Stimulated activated CD4-positive, alpha-beta T cell treated with anti-CD3 and anti-CD28 coated beads, Interleukin-12 subunit alpha, Interleukin-12 subunit beta, amount 100 ng/mL, for 4 hours (primary cell): Measurements from ENCODE around the gene RERE.
"Not testable (repeated sequence)": the region's sequence is repeated elsewhere in the genome, so short reads cannot be mapped to it uniquely, and the experiment has no call there.

Experiments used
- DNase-seq: peaks from one replicate; pipeline ENCODE4 v3.0.0-alpha.2; 2020

Gene RERE

DNA sequence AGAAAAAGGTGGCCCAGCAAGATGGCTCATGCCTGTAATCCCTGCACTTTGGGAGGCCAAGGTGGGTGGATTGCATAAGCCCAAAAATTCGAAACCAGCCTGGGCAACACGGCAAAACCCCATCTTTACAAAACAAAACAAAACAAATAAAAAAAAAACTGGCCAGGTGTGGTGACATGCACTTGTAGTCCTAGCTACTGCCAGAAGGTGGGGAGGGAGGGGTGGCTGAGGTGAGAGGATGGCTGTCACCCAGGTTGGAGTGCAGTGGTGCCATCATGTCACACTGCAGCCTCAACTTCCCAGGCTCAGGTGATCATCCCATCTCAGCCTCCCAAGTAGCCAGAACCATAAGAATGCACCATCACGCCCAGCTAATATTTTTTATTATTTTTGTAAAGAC lies 22.8 kb downstream of the RERE start:
- DNase-seq, result no peak

DNA sequence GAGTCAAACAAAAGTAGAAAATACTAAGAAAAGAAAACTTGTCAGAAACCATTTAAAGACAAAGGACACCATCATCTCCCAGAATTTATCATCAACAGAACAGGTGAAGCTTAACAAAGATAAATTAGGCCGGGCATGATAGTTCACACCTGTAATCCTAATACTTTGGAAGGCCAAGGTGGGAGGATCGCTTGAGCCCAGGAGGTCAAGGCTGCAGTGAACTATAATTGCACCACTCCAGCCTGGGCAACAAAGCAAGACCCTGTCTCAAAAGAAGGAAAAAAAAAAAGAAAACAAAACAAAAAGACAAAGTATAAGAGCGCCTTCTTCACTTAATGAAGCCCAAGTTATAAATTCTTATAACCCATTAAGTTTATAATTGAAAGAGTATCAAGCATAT lies 25.6 kb downstream of the RERE start:
- DNase-seq, result no peak

DNA sequence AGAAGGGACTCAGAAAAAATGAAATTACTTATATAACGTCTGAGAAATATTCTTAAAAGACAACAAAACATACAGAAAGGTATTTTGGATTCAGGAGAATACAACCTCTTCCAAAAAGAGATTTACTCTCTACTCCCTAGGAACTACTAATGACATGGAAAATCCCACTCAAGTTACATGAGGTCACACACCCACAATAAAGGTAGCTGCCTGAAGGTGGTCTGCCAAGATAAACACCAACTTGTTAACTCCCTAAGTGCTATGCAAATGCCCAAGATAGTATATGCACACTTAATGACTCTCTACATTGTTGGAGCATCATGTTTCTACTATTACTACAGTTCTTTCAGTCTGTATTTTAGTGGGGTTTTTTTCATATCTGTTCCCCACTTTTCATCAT lies 26.5 kb downstream of the RERE start:
- DNase-seq, result no peak

DNA sequence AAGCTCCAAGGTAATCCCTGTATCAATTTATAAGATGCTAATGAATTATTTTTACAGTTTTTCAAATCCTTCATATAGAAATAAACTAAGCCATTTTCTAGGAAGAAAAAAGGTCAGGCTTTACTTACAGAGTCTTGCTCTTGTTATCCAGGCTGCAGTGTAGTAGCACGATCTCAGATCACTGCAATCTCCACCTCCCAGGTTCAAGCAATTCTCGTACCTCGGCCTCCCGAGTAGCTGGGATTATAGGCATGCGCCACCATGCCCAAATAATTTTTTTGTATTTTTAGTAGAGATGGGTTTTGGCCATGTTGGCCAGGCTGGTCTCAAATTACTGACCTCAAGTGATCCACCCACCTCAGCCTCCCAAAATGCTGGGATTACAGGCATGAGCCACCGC lies 27.0 kb downstream of the RERE start:
- no peak for DNase-seq

DNA sequence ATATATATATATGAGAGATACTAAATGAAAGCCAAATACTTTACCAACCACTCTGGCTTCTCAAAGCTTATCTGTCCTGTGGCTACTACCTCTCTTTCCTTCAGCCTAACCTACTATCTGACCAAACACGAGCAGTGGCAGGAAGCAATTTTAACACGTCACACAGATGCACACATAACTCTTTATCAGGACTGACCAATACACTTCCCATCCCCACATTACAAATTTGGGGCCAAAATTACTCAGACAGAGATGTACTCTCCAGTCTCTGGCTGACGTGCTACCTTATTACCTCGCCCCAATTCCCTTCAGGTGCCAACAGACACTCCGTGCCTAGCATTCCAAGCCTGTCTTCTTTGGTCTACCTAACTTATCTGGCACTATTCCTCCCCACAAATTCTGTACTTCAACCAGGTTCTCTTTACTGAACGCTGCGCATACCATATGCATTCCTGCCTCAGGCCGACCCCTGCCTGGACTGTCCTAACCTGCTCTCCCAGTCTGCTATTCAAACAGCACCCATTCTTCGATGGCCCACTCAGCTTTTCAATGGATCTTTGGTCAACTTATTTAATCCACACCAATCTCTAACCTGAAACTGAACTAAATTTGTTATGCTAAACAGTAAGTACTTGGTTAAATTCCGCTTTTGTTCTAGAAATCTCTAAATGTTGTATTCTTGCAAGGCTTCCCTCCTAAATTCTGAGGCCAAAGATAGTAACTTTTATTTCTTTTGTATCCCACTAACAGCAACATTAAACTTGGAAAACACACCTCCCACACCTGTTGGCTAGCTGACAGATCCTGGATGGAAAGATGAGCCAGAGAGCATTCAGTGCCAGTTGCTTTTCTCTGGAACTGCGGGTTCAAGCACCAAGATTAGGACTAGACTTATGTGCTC lies 27.9 kb downstream of the RERE start:
- no peak for DNase-seq

DNA sequence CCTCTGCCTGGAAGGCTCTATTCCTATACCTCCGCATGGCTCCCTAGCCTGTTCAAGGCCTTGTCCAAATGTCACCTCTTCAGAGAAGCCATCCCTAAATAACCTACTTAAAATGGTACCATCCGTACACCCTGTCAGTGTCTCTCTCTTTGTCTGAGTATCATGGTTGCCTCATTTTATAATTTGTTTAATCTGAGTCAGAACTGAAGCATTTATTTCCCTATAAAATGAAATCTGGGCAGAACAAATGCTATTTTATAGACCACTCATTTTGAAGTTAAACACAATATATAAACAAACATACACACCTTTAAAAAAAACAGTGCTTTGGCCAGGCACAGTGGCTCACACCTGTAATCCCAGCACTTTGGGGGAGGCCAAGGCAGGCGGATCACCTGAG lies 30.2 kb downstream of the RERE start:
- no peak for DNase-seq

DNA sequence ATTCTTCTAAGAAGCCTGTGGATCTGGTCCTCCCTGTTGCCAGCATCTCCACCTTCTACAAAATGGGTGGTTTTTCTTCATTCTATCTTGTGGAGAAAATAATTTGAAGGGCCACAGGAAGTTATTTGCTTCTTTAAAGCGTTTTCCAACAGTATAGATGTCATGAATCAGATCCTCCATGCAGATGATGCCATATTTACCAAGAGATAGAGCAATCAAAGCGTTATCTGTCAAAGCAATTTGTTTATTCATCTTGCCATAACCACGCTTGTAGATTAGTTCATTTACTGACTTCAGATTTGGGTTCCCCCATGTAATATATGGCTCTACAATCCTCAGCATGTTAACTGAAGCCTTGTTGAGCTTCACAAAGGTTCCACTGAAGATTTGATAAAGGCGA lies 31.2 kb downstream of the RERE start:
- DNase-seq, result not testable (repeated sequence)

DNA sequence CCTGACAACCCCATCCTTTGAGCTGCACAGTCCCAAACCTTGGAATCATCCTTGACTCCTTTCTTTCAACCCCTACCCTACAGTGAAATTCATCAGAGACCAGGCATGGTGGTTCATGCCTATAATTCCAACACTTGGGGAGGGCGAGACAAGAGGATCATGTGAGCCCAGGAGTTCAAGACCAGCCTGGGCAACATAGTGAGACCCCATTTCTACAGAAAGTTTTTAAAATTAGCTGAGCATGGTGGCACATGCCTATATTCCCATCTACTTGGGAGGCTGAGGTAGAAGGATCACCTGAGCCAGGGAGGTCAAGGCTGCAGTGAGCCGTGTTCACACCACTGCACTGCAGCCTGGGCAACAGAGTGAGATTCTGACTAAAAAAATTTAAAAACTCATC lies 34.5 kb downstream of the RERE start:
- DNase-seq, result no peak

DNA sequence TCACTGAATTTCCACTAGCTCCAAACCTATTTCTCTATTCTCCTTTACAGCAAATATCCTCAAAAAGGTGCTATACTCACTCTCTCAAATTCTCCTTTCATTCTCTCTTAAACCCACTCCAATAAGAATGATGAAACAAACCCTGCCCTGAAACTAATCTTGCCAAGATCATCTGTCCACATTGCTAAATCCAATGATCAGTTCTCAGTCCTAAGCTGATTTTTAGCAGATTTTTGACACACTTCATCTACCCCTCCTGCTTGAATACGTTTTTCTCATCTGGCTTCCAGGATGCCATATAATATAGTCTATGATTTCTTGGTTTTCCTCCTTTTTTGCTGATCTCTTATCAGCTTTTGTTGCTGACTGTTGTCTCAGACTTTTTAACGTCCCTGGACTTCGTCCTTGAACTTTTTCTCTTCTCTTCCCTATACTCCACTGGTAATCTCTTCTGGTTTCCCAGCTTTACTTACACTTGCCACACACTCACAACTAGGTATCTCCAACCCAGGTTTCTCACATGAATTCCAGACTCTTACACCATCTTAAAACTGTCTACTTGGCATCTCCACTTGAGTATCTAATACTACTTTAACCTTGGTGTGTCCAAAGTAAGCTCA lies 35.3 kb downstream of the RERE start:
- no peak for DNase-seq

DNA sequence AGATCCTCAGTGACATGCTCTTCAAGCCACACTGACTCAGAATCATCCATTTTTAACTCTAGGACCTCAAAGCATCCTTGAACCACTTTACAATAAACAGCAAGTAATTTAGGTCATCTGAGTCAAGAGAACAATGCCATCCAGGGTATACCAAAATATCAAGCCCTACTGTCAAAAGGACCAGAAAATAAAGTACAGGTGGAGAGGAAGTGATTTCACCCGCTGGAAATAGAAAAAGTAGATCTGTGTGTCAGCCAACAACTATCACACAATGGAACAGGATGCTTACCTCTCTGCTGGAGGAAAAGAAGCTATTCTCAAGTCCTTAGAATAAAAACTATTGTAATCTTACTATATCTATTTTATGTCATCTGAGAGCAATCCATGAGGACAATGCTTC lies 37.0 kb downstream of the RERE start:
- DNase-seq, result no peak

DNA sequence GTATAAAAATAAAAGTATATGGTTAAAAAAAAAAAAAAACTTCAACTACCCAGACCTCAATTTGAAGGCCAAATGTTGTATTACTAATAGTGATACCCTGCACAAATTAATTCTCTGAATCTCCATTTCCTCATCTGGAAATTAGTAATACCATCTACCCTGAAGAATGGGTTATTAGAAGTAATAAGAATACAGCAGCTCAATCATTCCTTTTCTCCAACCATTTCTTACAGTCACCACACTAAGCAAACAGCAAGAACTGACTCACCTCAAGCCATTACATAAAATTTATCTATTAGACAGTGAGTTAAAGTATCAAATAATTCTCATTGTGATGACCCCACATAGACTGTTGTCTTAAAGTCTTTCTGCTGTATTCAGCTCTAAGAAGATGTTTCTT lies 39.6 kb downstream of the RERE start:
- DNase-seq, result no peak

DNA sequence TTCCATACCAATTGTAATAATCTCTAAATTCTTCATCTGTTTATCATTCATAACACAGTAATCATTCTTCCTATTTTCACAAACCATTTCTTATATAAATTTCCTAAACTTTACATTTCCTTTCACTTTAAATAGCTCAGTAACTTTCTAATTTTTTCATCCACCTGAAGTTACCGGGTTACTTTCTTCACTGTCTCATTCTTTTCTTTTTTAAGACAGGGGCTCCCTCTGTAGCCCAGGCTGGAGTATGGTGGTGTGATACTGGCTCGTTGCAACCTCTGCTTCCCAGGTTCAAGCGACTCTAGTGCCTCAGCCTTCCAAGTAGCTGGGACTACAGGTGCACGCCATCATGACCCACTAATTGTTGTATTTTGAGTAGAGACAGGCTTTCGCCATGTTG lies 41.3 kb downstream of the RERE start:
- no peak for DNase-seq

DNA sequence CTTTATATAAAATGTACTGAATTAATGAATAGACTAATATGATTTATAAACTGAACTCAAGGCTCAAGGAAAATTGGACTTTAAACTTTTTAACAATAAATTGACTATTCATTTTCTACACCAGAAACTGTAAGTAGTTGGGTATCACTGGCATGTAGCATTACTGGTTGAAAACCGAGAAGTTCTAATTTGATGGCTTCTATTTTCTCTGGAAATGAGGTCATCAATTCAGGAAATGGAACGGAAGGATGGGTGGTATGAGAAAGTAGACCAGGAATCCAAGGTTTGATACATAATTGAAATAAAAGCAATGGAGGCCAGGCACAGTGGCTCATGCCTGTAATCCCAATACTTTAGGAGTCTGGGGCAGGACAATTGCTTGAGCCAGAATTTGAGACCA lies 50.4 kb downstream of the RERE start:
- DNase-seq, result no peak

DNA sequence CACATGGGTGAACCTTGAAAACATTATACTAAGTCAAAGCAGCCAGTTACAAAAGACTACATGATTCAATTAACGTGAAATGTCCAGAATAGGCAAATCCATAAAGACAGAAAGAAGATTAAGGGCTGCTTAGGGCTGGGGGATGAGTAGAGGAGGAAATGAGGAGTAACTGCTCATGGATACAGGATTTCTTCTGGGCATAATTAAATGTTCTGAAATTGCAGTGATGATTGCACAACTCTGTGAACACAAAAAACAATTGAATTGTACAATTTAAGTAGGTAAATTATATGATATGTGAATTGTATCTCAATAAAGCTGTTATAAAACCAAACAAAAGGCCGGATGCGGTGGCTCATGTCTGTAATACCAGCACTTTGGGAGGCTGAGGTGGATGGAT lies 52.2 kb downstream of the RERE start:
- no peak for DNase-seq

DNA sequence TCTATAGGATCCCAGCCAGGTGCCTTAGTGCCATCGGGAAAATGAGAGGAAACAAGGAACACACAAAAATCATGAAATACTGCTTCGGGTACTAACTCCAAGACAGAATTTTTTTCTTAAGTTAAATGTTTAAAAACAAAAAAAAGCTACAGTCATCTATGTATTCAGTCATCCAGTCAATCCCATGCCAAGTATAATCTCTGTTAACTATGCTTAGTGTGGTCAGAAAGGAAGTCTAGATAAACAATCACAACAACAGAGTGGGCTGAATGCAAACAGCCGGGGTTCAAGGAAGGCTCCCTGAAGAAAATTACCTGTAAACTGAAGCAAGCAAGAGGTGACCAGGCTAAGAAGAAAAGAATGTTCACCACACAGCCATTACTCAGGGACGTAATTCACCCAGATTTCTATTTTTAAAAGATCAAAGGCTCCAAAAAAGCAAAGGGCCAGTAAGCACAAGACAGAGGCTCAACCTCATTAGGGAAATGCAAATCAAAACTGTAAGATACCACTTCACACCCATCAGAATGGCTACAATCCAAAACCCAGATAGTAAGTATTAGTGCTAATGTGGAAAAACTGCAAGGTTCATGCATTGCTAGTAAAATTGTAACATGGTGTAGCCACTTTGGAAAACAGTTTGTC lies 53.0 kb downstream of the RERE start:
- no peak for DNase-seq

DNA sequence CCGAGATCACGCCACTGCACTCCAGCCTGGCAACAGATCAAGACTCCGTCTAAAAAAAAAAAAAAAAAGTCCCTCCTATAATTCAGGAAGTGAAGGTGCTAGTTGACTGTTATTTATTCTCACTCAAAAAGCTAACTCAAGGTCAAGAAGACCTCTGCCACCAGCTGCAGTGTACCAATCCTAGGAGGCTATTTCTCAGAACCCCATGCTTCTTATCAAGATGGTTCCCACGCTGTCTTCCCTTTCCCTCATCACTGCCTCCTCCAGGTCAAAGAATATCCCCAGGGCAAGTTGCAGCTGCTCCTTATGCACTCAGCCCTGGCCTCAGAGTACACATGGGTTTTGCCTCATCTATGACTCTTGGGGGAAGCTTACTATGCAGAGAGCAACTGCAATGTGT lies 53.6 kb downstream of the RERE start:
- no peak for DNase-seq

DNA sequence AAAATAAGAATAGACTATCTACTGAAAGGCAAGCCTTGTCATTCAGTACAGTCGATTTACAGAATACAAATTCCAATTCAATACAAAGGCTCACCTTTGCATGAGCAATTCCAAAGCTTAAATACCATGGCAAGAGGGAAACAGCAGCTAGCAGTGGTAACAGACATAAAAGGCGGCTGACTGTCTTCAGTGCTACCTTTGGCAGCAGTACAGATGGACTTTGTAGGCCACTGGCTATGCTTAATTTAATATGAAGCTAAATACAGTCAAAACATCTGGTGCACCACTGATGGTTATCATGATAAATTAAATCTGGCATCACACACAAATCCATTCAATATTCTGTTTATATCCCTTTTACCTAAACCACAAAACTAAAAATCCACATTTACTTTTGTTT lies 62.4 kb downstream of the RERE start:
- no peak for DNase-seq

DNA sequence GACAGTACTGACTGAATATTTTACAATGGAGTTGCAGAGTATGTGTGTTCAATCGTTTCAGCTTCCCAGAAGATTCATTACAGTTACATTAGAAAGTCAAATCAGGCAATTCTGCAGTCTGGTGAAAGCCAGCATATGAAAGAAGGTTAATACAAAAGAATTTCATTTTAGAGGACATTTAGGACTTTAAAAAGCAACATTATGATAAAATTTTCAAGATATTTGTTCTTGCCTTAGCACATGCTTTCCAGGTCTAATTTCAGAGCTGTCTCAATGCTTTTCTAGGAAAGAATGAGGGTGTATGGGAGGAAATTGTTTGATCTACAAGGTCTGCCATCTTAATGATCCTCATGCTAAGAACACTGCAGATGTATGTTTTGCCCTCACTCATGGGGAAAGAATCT lies 63.2 kb downstream of the RERE start:
- DNase-seq, result no peak

DNA sequence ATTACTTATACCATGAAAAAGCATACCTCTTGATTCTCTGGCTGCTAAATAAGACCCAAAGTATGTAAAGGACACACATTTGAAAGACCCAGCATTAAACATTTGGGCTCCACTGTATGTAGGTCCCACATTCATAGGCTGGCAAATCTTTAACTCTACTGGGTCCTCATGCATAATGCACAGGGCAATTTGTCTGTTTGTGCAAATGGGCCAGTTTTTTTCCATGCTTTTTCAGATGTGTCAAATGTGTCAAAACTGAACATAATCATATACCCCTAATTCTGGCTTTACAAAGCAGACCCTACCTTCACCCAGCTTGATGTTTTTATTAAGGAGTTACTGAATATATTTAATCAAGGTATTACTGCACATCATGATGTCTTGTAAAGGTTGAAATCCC lies 63.7 kb downstream of the RERE start:
- DNase-seq, result no peak

DNA sequence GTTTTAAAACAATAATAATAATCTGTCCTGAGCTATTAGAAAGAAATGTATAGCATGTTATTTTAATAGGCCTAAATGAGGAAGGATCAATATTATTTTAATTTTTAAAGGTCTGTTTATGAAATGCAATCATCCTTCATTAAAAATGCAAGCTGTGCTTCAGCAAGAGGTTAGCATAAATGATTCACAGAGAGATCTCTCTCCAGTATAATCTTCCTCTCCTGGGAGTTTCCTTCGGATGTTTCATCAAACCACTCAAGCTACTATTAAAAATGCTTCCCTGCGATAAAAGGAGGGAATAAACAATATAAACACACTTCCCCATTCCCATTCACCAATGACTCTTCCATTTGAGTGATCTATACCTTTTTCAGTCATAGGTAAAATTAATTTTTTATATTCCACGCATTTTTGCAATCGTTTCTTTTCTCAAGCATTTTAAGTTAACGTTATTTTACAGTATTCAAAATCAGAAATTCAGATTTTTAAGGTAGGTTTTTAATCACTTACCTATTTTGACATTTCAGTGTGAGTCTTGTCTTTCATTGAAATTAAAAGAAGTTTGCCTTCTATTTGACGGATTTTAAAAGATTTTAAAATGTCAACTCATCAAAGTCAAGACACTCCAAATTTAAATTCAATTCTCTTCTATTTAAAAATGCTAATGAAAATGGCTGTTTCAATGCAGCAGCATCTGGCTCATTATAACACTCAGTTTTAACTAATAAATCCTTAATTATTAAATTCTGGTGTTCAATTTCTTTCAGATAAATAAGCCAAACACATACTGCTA lies 64.3 kb downstream of the RERE start:
- DNase-seq, result no peak

DNA sequence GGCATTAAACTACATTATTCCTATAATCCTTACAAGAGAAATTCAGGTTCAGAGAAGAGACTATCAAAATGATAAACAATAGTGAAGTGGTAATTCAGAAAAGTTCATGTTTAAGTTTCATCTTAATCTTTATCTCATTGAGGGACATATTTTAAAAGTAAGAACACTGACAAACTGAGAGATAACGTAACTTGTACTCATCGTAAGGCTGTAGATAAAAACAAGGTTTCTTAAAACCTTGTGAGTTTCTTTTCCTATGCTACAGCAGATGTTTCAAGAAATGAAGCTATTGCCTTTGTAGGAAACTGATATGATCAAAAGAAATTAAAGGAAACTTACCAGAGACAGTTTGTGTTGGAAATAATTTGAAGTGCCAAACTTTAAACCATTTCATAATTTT lies 65.0 kb downstream of the RERE start:
- no peak for DNase-seq

DNA sequence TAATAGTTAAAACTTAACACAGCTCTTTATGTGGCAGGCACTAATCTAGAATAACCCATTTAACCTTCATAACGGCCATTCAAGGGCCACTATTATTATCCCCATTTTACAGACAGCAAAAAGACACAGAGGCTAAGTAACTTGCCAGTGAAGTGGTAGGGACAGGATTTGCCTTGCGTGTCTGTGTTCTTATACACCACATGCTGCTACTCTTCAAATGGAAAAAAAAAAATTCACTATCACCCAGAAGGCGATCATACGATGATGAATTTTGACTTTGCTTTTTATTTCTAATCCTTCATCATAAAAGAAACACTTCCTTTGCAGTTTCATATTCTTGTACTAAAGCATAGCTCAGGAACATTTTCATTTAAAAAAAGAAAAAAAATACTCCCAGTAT lies 65.5 kb downstream of the RERE start:
- DNase-seq, result no peak
